ENCODE results near the gene COPS6.
"Not testable (repeated sequence)": the region's sequence is repeated elsewhere in the genome, so short reads cannot be mapped to it uniquely, and the experiment has no call there.

Gene COPS6

GRCh38 chr7:100126239-100126930 is 37.6 kb downstream of the COPS6 start:
- DNase-seq (ENCODE audit: low read depth, low spot score), result no peak

GRCh38 chr7:100126931-100127865 is 38.4 kb downstream of the COPS6 start, which contains the start of gene MBLAC1:
Gene MBLAC1, plus strand, starts transcription at chr7:100126967. Its CDS starts 429 bp downstream, at chr7:100127396.
- DNase-seq (ENCODE audit: low read depth, low spot score), result peak; percentile 96

- peak; percentile 44 for DNase-seq (ENCODE audit: low read depth, low spot score)
These were observed 39.3 kb downstream of the COPS6 start for GRCh38 chr7:100127866-100128636.

GRCh38 chr7:100128637-100128963 is 39.8 kb downstream of the COPS6 start:
- no peak for DNase-seq (ENCODE audit: low read depth, low spot score)

GRCh38 chr7:100130220-100130607 is 41.4 kb downstream of the COPS6 start:
- DNase-seq (ENCODE audit: low read depth, low spot score), result not testable (repeated sequence)

- DNase-seq (ENCODE audit: low read depth, low spot score), result peak; percentile 84
These were observed 42.1 kb downstream of the COPS6 start for GRCh38 chr7:100130608-100131453.

- DNase-seq (ENCODE audit: low read depth, low spot score), result no peak
These were observed 43.4 kb downstream of the COPS6 start for GRCh38 chr7:100132126-100132525.

GRCh38 chr7:100132697-100133151 is 44.0 kb downstream of the COPS6 start:
- peak; percentile 80 for DNase-seq (ENCODE audit: low read depth, low spot score)

GRCh38 chr7:100137851-100138760 is 49.3 kb downstream of the COPS6 start:
- no peak for DNase-seq (ENCODE audit: low read depth, low spot score)

- DNase-seq (ENCODE audit: low read depth, low spot score), result no peak
These were observed 52.8 kb downstream of the COPS6 start for GRCh38 chr7:100141555-100141949.

All from astrocyte of the hippocampus (primary cell).